RPMI8226 (cell line): ENCODE results near the gene MYBPC3.
"Not testable (repeated sequence)": the region's sequence is repeated elsewhere in the genome, so short reads cannot be mapped to it uniquely, and the experiment has no call there.

ENCODE experiments used
- DNase-seq: peaks from one replicate; pipeline ENCODE4 v3.0.0-alpha.2; 2015

Gene MYBPC3

DNA sequence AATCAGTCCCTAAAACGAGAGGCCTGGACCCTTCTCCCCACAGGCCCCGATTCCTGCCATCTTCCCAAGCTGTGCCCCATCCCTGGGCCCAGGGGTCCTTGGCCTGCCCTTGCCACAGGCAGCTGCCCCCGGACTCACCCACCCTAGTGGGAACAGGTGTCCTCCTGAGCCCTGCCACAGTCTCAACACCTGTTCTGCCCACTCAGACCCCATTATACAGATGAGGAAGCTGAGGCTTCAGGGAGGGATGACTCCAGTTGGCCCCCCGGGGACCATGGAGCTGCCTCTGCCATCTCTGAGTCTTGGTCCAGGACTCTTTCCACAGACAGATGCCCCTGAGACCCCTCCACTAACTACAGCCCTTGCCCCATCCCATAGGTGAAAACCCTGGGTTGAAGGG, 15.9 kb downstream of the MYBPC3 start:
- no peak for DNase-seq

DNA sequence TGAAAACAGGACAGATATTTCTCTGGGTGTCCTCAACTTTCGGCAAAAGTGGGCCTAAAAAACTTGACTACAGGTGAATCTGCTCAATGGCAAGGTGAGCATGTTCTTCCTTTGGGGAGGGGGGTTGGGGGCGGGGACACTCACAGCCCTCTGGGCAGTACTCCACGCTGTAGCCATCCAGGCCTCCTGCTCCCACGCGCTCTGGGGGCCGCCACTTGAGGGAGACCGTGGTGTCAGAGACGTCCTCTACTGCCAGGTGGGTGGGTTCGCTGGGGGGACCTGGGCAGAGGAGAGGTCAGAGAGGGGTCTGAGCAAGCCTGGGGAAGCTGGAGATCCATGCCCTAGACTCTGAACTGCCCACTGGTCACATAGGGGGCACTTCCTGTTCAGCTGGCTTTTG, 16.8 kb downstream of the MYBPC3 start:
- no peak for DNase-seq

DNA sequence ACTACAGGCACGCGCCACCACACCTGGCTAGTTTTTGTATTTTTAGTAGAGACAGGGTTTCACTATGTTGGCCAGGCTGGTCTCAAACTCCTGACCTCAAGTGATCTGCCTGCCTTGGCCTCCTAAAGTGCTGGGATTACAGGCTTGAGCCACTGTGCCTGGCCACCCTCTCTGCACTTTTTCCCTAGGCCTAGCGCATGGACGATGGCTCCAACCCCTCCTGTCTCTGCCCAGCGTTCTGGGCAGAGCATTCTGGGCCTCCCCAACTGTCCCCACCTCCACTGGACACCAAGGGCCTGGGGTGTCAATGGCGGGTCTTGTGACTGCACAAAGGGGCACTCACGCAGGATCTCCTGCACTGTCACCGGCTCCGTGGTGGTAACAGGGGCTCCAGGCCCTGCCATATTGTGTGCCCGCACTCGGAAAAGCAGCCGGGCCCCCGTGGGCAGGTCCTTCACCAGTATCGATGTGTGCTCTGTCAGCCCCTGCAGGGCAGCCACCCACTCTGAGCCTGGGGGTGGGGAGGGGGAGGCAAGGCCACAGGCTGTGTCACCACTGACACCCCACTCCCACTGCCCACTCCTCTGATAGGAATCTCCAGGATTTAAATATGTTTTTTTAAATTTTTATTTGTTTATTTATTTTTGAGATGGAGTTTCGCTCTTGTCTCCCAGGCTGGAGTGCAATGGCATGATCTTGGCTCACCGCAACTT, 17.6 kb downstream of the MYBPC3 start:
- DNase-seq, result not testable (repeated sequence)

GRCh38 chr11:47333886-47334443, 18.5 kb downstream of the MYBPC3 start:
- DNase-seq, result no peak

- DNase-seq, result no peak
Measured at GRCh38 chr11:47333526-47333845, 19.0 kb downstream of the MYBPC3 start.

- DNase-seq, result no peak
Measured at GRCh38 chr11:47332791-47333525, 19.5 kb downstream of the MYBPC3 start.

DNA sequence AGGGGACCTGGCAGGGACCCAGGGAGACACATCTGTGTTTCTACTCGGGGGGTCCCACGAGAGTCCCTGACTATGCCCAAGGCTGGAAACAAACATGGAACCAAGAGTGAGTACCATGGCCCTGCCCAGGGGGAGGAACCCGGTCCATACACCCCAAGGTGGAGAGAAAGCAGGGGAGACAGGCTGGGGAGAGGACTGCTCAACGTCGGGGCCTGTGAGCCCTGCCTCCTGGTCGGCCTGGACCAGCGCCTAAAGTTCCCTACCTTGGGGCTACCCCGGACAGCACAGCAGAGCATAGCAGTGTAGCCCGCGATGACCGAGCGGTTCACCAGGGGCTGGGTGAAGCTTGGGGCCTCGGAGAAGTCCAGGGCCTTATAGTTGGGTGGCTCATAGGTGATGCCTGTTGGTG, 20.2 kb downstream of the MYBPC3 start:
- no peak for DNase-seq

GRCh38 chr11:47331454-47332302, 20.8 kb downstream of the MYBPC3 start:
- no peak for DNase-seq

GRCh38 chr11:47329987-47330931, 22.2 kb downstream of the MYBPC3 start:
- no peak for DNase-seq

DNA sequence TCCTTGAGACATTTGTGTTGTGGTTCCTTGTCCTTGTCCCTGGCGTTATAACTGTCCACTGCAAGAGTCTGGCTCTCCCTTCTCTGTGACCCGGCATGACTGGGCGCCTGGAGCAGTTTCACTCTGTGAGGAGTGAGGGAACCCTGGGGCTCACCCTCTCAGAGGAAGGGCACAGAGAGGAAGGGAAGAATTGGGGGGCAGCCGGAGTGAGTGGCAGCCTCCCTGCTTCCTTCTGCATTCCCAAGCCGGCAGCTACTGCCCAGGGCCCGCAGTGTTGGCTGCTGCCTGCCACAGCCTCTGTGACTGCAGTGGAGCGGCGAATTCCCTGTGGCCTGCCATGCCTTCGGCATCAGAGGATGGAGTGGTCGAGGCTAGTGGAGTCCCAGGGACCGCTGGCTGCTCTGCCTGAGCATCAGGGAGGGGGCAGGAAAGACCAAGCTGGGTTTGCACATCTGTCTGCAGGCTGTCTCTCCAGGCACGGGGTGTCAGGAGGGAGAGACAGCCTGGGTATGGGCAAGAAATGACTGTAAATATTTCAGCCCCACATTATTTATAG, 23.0 kb downstream of the MYBPC3 start:
- no peak for DNase-seq

- DNase-seq, result no peak
Measured at GRCh38 chr11:47328449-47329390, 23.8 kb downstream of the MYBPC3 start.

GRCh38 chr11:47327949-47328348, 24.6 kb downstream of the MYBPC3 start:
- no peak for DNase-seq

DNA sequence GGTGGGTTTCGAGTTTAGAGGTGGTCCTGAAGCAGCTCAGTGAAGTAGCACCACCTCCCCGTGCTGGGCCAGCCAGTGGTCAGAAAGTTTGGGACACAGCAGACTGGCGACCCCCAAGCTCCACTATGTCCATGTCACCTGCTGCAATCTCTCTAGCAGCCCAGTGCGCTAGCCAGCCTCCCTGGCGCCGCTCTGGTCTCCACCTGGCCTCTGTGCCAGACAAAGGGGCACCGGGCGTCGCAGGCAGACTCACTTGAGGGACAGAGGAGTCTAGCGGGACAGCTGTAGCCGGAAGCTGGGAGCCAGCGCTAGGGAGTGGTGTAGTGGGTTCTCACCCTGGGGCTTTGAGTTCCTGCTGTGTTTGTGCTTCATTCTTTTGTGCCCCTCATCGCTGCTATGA, 25.5 kb downstream of the MYBPC3 start:
- no peak for DNase-seq

- no peak for DNase-seq
Measured at GRCh38 chr11:47326198-47326597, 26.3 kb downstream of the MYBPC3 start.

DNA sequence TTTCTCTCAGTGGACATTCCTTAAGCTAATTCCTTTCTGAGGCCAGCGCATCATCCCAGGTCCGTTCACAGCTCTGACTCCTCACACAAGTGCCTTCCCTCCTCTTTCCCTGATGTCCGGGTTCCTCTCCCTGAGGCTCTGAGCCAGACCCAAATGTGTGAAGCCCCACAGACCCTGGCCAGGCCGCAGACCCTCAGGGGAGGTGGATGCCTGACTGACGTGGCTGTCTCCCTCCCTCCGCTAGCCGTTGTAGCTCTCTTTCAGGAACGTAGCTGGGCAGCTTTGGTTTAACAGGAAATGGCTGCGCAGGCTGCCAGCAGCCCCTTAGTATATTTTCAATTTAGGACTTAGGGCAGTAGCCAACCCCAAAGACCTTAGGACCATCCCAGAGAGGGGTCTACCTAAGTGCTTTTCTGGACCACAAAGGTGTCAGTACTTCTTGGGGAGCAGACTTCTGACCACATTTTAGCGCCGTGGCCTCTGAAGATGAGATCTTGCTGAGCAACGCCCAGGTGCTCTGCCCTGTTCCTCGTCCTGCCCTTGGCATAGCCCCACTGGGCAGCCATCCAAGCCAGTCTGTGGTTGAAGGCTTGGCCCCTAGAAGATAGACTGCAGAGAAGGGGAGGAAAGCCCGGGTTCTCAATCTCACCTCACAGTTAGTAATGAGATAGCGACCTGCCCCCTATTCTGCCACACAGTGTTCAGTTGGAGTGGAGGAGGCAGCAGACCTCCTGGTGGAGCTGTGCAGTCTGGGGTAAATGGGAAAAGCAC, 27.0 kb downstream of the MYBPC3 start:
- peak; percentile 95 for DNase-seq

DNA sequence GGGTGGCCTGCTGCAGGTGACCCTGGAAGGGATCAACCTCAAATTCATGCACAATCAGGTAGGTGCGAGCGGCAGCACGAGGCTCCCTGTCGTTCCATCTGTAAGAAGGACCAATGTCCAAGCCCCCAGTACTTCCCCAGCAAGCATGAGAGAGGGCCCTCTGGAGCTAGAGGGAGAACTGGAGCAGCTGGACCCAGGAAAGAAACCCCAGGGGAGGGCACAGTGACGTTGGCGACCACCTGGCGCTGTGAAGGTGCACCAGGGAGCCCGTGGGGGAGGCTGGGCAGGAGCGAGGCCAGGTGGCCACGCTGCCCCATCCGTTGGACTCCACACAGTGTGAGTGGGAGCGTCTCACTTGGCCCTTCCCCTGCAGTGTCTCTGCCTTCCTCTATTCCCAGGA, 28.0 kb downstream of the MYBPC3 start:
- no peak for DNase-seq

DNA sequence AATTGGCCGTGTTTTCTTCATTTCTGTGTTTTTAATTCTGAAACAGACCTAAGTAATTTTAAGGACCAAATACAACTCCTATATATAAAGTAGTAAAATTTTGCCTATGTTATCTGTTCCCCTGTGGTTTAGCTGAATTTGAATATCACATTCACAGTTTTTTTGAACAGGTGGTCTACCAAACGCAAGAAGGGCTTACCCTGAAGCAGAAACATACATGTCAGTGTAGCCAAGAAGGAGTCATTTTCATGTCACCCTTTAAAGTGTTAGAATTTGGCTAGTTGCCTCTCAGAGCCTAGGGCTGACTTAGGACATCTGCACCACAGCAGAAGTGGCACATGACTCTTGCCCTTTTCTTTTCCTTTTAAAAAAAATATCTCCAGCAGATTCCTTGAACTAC, 34.3 kb downstream of the MYBPC3 start:
- no peak for DNase-seq

GRCh38 chr11:47317064-47317828, 35.3 kb downstream of the MYBPC3 start:
- no peak for DNase-seq

GRCh38 chr11:47316501-47316900, 36.0 kb downstream of the MYBPC3 start:
- not testable (repeated sequence) for DNase-seq
